Ovary (tissue), 3 donors: ENCODE data around the gene HAX1.

ENCODE experiments used
- EP300 ChIP-seq: sonication (generic); formaldehyde crosslinking; IDR thresholded peaks from one replicate; pipeline ENCODE4 v1.6.1; 2017; ENCODE audit warnings: antibody characterized with exemption
- POLR2A ChIP-seq: fragments of 450-650 bp; IDR thresholded peaks from one replicate; pipeline ENCODE4 v1.6.1; 2017; ENCODE audit warnings: antibody characterized with exemption, mild to moderate bottlenecking, moderate library complexity
- TF ChIP-seq, protein P1 (sequence below), 3 donors: fragments of 450-650 bp in 2 of 3; fragments of 200-600 bp in 1 of 3; IDR thresholded peaks; one replicate each; pipeline versions ENCODE4 v1.5.1 to v1.8.0; 2016 to 2022; ENCODE audit warnings: antibody characterized with exemption in 3 of 3, mild to moderate bottlenecking in 1 of 3
- donor health status: DM: no; HTN: no; CAD: no.

DNA sequence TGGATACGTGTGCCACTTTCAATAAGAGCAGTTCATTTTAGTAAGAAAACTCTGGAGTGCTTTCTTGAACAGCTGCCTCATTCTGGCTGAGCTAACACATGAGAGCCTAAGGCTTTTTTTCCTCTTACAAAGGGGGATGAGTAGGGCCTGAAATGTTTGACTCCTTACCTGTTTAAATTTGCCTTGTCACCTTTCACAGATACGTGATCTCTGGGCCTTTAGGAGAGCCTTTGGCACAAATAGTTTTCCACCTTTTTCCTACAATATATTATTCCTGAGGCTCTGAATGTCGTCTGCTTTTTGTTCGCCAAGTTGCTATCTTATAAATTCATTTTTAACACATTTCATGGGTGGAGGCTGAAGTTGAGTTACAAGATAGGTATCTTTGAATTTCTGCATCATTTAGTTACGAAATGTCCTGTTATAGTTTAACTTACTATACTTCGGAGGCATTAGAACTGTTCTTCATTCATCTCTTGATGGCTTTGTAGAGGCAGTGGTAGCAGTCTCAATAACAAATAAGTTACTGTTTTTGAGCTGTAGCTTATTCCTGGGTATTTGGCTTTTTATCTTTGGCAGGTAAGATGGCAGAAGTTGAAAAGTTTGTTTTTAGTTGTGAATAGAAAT, 34.4 kb upstream of the HAX1 start:
- TF ChIP-seq, protein P1, sequence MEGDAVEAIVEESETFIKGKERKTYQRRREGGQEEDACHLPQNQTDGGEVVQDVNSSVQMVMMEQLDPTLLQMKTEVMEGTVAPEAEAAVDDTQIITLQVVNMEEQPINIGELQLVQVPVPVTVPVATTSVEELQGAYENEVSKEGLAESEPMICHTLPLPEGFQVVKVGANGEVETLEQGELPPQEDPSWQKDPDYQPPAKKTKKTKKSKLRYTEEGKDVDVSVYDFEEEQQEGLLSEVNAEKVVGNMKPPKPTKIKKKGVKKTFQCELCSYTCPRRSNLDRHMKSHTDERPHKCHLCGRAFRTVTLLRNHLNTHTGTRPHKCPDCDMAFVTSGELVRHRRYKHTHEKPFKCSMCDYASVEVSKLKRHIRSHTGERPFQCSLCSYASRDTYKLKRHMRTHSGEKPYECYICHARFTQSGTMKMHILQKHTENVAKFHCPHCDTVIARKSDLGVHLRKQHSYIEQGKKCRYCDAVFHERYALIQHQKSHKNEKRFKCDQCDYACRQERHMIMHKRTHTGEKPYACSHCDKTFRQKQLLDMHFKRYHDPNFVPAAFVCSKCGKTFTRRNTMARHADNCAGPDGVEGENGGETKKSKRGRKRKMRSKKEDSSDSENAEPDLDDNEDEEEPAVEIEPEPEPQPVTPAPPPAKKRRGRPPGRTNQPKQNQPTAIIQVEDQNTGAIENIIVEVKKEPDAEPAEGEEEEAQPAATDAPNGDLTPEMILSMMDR (IDR thresholded peaks at IDR 0.05), result no peak
- TF ChIP-seq POLR2A (no peak), EP300 (no peak)
